HG02852 (cell line): ENCODE measurements around the gene ACE.

ENCODE experiments used
- ATAC-seq: cut with Tn5 transposase; IDR thresholded peaks from one replicate; pipeline ENCODE4 v1.9.1; 2021; ENCODE audit warnings: mild to moderate bottlenecking, moderate library complexity; ENCODE audit not compliant: unreplicated experiment

The ACE gene

GRCh38 chr17:63534078-63534570, 57.3 kb downstream of the ACE start:
- ATAC-seq: no peak

- ATAC-seq: no peak
These were observed 58.1 kb downstream of the ACE start for GRCh38 chr17:63534816-63535455.

- ATAC-seq: no peak
These were observed 58.8 kb downstream of the ACE start for GRCh38 chr17:63535640-63536039.

GRCh38 chr17:63537001-63537400, 60.1 kb downstream of the ACE start:
- ATAC-seq: no peak

GRCh38 chr17:63537991-63538692, 61.3 kb downstream of the ACE start:
- ATAC-seq: no peak

GRCh38 chr17:63538693-63539595, 62.1 kb downstream of the ACE start:
- no peak for ATAC-seq

GRCh38 chr17:63540590-63540989, 63.7 kb downstream of the ACE start:
- ATAC-seq: no peak

- no peak for ATAC-seq
These were observed 65.3 kb downstream of the ACE start for GRCh38 chr17:63542218-63542545.

GRCh38 chr17:63542942-63543821, 66.3 kb downstream of the ACE start:
- ATAC-seq: no peak

- no peak for ATAC-seq
These were observed 67.1 kb downstream of the ACE start for GRCh38 chr17:63543822-63544420.

- no peak for ATAC-seq
These were observed 67.8 kb downstream of the ACE start for GRCh38 chr17:63544467-63545301.

- ATAC-seq: no peak
These were observed 69.6 kb downstream of the ACE start for GRCh38 chr17:63546308-63547082.

GRCh38 chr17:63547083-63547523, 70.2 kb downstream of the ACE start:
- no peak for ATAC-seq
